ENCODE results near the gene PSMF1.

DNA sequence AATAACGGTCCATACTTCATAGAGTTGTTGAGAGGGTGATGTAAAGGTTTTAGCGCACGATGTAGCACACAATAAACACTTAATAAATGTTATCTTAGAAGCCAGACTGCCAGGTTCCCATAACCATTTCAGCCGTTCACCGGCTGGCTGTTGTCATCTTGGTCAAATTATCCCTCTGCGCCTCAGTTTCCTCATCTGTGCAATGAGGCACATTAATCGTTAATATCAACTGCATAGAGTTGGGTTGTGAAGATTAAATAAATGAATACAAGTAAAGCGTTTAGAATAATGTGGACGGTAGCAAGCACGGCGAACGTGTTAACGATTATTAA lies 432 bp upstream of the PSMF1 start:
- TF ChIP-seq ZNF114 (CRISPR knock-in tag; IDR thresholded peaks at IDR 0.05): no peak
- TF ChIP-seq, protein P1, sequence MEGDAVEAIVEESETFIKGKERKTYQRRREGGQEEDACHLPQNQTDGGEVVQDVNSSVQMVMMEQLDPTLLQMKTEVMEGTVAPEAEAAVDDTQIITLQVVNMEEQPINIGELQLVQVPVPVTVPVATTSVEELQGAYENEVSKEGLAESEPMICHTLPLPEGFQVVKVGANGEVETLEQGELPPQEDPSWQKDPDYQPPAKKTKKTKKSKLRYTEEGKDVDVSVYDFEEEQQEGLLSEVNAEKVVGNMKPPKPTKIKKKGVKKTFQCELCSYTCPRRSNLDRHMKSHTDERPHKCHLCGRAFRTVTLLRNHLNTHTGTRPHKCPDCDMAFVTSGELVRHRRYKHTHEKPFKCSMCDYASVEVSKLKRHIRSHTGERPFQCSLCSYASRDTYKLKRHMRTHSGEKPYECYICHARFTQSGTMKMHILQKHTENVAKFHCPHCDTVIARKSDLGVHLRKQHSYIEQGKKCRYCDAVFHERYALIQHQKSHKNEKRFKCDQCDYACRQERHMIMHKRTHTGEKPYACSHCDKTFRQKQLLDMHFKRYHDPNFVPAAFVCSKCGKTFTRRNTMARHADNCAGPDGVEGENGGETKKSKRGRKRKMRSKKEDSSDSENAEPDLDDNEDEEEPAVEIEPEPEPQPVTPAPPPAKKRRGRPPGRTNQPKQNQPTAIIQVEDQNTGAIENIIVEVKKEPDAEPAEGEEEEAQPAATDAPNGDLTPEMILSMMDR (conservative IDR thresholded peaks at IDR 0.05; ENCODE audit: low read depth in 2 of 2): no peak
- TF ChIP-seq CREB1 (CRISPR knock-in tag; IDR thresholded peaks at IDR 0.05; ENCODE audit: low read depth): no peak
- TF ChIP-seq, protein P2, sequence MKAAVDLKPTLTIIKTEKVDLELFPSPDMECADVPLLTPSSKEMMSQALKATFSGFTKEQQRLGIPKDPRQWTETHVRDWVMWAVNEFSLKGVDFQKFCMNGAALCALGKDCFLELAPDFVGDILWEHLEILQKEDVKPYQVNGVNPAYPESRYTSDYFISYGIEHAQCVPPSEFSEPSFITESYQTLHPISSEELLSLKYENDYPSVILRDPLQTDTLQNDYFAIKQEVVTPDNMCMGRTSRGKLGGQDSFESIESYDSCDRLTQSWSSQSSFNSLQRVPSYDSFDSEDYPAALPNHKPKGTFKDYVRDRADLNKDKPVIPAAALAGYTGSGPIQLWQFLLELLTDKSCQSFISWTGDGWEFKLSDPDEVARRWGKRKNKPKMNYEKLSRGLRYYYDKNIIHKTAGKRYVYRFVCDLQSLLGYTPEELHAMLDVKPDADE (IDR thresholded peaks at IDR 0.05): no peak
- no peak for TF ChIP-seq POLR2AphosphoS5 (IDR thresholded peaks at IDR 0.05; ENCODE audit: low read depth)
- TF ChIP-seq STAT1 (IDR thresholded peaks at IDR 0.05; ENCODE audit: unreplicated experiment): no peak
- TF ChIP-seq, protein P3, sequence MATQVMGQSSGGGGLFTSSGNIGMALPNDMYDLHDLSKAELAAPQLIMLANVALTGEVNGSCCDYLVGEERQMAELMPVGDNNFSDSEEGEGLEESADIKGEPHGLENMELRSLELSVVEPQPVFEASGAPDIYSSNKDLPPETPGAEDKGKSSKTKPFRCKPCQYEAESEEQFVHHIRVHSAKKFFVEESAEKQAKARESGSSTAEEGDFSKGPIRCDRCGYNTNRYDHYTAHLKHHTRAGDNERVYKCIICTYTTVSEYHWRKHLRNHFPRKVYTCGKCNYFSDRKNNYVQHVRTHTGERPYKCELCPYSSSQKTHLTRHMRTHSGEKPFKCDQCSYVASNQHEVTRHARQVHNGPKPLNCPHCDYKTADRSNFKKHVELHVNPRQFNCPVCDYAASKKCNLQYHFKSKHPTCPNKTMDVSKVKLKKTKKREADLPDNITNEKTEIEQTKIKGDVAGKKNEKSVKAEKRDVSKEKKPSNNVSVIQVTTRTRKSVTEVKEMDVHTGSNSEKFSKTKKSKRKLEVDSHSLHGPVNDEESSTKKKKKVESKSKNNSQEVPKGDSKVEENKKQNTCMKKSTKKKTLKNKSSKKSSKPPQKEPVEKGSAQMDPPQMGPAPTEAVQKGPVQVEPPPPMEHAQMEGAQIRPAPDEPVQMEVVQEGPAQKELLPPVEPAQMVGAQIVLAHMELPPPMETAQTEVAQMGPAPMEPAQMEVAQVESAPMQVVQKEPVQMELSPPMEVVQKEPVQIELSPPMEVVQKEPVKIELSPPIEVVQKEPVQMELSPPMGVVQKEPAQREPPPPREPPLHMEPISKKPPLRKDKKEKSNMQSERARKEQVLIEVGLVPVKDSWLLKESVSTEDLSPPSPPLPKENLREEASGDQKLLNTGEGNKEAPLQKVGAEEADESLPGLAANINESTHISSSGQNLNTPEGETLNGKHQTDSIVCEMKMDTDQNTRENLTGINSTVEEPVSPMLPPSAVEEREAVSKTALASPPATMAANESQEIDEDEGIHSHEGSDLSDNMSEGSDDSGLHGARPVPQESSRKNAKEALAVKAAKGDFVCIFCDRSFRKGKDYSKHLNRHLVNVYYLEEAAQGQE (IDR thresholded peaks at IDR 0.05; ENCODE audit: unreplicated experiment): no peak
- TF ChIP-seq EZH2phosphoT487 (IDR thresholded peaks at IDR 0.05; ENCODE audit: unreplicated experiment): no peak
- TF ChIP-seq EZH2 (IDR thresholded peaks at IDR 0.05; ENCODE audit: low read depth, unreplicated experiment): no peak
- TF ChIP-seq JUNB (IDR thresholded peaks at IDR 0.05; ENCODE audit: unreplicated experiment): no peak
- TF ChIP-seq ZNF331 (CRISPR knock-in tag; IDR thresholded peaks at IDR 0.05; ENCODE audit: low read depth): no peak
- no peak for TF ChIP-seq NANOG (IDR thresholded peaks at IDR 0.05; ENCODE audit: borderline replicate concordance)
